Activated T-helper 9 cell treated with anti-CD3 and anti-CD28 coated beads, Interleukin-2, amount 50 U/mL, for 16 hours (primary cell): Measurements from ENCODE around the gene TRIM44.
"Not testable (repeated sequence)": the region's sequence is repeated elsewhere in the genome, so short reads cannot be mapped to it uniquely, and the experiment has no call there.

Experiments
- DNase-seq: peaks from one replicate; pipeline ENCODE4 v3.0.0-alpha.2; 2020; ENCODE audit warnings: low read depth

Gene TRIM44

DNA sequence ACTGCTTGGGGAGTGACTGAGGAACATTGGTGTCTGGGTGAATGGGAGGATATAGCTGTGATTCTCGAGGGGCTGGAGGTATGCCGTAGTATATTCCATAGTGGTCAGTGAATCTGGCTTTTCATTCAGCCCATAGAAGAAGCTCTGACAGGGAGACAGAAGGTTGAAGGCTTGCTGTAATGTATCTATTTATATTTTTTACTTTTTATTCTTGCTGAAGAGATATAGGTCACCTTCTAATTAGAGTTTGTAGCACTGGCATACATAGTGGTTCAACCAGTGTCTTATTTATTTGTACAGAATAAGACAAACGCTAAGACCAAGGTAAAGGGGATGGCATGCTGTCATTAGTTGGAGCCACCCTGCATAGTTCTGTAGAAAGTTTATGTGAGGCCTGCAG is 10.0 kb downstream of the TRIM44 start:
- DNase-seq = no peak

DNA sequence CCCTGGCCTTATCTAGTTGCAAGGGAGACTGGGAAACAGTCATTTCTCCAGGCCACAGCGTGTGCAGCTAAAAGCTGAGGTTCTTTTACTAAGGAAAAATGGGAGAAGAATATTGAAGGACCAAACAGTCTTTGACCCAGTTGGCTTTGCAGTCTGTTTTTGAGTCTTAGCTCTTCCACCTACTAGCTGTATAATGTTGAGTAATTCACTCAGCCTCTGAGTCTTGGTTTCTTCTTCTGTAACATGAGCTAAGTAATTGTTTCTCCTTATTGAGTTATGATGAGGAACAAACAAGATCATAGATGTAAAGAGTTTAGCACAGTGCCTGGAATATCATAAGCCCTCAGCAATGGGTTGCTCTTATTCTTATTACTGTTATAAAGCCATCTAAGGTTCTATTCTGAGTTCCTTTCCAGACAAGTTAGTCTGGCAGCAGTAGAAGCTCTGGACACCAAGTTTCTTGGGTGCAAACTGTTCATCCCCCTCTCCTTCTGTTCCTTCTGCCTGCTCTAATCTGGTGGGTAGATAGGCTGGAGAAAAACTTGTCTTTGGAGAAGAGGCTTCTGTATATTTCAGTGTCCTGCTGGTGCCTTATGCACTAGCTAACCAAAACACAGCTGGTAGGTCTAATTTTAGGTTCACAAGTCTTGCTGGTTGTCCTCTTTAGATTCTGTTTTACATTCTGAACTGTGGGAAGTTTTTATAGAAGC is 13.5 kb downstream of the TRIM44 start:
- no peak for DNase-seq

DNA sequence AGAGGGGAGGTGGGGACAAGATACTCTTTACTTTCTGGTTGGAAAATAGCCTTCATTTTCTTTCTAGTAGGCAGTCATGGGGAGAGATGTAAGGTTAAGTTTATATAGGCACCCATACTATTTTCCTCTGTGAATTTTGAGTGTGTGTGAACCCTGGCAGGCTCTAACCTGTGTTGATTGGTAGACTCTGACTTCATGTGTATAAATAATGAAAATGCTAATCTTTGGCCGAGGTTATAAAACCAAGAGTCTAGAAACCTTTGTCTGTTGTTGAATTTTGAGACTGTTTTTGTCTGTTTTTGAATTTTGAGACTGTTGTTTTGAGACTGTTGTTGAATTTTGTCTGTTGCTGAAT is 14.0 kb downstream of the TRIM44 start:
- DNase-seq = no peak

DNA sequence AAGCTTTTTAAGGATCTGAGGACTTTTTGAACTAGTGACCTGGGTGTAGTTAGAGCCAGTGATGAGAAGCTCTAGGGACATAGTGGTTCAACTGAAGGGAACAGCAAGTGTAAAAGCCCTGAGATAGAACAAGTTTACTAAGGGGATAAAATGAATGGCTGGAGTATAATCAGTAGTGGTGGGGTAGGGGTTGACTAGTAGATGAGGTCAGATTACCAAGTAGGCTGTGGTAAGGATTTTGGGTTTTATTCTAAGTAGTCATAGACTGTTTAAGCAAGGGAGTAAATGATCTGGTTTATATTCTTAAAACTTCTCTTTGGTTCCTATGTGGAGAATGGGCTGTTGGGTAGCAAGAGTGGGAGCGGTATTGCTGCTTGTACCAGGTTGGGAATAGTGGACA is 15.3 kb downstream of the TRIM44 start:
- no peak for DNase-seq

DNA sequence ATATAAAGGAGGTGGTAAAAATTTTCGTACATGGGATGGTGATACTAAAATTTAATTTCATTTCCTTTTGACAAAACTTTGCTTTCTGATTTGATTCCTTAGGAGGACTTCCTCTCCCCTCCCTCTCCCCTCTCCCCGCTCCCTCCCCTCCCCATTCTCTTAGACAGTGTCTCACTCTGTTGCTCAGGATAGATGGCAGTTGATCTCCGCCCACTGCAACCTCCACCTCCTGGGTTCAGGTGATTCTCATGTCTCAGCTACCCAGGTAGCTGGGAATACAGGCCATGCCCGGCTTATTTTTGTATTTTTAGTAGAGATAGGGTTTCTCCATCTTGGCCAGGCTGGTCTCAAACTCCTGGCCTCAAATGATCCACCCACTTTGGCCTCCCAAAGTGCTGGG is 15.9 kb downstream of the TRIM44 start:
- DNase-seq = no peak

DNA sequence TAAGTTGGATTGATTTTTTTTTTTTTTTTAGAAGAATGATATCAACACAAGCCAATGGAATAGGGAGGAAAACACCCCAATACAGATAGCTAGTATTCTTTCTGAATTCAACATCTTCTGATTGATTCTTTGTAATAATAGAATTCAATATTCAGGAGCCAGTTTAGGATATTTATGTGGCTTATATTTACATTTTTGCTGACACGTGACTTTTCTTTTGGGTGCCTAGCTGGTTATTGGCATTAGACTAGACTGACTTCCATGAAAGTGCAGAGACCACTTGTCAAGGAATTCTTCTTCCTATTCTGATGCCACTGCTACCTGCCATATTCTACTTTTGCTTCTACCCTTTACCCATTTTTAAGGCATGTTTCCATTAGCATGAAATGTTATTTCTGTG is 16.4 kb downstream of the TRIM44 start:
- no peak for DNase-seq

DNA sequence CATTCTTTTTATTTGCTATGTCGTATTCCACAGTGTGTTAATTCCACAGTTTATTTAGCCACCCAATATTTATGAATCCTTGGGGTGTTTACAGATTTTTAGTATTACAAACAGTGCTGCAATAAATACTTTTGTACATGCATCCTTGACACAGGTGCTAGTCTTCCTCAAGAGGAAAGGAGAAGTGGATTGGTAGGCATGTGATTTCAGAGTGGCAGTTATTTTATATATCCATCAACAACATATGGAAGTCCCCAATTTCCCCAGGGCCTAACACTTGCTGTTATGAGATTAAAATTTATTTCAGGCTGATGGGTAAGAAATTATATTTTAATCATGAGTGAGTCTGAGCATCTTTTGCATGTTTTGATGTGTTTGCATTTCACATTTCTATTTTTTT is 17.9 kb downstream of the TRIM44 start:
- no peak for DNase-seq

DNA sequence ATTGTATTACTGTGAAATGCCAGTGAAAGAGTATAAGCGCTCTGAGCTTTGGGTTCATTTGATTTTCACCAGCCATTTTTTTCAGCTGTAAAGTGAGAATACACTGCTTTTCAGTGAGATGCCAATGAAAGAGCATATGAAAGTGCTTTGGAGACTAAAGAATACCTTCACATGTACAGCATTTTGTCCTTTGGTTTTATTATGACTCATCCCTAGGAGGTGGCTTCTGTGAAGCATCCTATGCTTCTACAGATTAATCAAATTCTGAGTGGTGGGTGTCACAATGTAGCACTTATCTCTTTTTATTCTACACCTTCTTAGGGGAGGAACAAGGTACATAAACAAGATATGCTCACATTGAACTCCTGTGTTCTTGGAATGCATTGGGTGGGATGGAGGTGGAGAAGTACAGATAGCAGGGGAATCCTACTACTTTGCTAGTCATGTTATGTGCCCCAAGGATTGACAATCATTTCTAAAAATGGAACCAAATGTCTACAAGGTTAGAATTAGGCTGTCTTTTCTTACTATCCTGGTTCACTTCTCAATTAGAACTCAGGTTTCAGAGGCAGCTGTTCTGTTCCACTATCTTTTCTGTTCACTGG is 18.7 kb downstream of the TRIM44 start:
- DNase-seq = no peak

DNA sequence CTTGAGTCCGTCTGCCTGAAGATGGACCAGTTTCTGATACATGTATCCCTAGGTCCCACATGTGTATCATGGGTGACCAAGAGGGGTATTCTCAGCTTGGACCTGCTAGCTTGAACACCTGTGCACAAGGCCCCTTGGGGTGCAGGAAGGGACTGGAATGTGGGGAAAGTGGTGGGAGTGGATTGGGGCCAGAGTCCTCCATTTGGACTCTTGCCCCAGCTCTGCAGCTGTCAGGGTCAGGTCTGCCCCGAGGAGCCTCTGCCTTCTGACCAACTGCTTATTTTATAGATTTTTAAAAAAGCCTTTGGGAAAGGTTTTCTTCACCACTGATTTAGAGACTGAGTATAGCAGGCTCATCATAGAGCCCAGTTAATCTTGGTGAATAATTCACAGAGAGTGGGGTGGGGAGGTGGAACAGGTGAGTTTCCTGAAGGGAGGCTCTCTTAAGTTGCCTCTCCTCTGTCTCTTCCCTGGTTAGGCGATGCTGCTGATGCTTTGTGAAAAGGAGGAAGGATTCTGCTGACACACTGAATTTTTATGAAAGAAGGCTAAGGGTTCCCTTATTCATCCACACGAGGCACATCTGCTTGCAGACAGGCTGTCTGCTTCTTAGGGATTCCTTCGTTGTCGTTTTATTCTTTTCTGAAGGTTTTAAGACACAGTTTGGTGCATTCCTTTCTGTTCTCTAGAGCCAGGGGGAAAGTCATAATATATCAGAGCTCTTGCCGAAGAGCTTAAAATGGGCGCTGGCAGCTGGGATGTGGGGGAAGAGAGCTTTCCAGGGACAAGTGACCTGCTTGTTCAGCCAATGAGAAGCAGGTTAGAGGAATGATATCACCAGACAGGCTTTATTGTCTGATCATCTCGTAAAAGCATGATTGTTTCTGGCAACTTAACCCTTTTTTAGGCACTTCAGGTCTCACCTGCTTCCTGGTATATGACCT is 19.9 kb downstream of the TRIM44 start:
- DNase-seq = no peak

DNA sequence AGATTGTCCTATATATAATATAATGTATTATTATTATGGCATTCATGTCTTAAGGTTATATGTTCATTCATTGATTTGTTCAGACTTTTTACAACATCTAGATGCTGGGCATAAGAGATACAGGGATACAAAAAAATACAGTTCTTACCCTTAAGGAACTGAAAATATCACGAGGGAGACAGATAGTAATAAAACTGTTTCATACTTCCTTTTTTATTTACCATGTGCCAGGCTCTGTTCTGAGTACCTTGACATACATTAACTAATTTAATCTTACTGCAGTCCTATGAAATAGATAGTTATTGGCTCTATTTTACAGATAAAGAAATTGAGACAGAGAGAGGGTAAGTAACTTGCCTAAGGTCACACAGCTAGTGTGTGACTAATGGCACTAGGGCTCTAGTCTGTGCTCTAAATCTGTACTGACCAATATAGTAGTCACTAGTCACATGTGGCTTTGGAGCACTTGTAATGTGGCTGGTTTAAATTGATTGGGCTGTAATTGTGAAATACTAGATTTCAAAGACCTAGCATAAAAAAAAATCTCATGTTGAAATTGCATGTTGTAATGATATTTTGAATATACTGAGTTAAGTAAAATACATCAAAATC is 21.3 kb downstream of the TRIM44 start:
- no peak for DNase-seq

DNA sequence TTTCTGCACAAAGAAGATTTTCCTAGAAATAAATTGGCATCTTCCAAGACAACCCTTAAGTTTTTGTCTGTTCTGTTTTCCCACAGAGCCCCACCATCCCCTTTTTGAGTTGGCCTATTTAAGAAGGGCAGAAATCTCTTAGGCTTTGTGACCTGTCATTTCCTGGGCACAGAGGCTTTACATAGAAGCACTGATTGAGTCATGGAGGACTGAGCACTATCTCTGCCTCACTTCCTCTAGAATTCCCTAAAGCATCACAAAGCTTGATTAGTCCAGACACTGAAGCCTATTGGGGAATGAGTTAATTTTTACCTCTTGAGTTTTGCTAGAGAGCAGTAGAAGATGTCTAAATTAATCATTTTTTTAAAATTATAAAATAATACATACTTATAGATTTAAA is 25.4 kb downstream of the TRIM44 start:
- DNase-seq = no peak

DNA sequence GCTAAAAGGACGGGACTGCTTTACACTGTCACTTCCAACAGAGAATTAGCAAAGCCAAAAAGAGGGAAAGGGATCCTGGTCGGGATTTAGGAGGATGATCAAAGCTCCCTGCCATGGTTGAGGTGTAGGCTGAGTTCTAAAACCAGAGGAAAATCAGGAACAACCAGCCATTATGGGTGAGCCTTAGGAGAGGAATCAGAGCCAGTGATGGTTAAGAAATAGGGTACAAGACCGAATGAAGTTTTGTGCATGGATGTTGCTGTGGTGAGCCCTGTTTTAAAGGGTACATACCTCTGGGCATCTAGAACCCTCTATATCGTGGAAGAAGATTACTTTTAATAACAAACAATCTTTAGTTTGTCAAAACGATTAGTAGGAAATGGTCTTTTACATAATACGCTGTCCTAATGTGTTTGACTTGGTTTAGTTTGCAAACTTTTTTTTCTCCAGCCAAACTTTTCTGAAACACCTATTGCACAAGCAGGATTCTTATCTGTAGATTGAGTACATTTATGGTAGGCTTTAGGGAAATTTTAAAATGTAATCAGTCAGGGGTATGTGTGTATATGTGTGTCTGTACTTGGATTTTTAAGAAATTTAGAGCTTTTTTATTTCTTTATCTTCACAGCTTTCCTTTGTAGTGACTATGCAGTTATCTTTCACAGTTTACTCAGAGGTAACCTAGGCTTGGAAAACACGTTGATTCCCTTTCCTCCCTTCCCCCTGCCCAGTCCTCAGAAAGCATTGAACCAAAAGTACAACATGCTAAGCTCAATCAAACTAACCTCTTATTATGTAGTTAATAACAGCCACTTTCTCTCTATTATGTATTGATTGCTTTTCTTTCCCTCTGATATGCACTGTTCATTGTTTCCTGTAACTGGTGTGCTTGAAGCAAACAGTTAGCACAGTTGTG is 26.8 kb downstream of the TRIM44 start:
- DNase-seq = no peak

DNA sequence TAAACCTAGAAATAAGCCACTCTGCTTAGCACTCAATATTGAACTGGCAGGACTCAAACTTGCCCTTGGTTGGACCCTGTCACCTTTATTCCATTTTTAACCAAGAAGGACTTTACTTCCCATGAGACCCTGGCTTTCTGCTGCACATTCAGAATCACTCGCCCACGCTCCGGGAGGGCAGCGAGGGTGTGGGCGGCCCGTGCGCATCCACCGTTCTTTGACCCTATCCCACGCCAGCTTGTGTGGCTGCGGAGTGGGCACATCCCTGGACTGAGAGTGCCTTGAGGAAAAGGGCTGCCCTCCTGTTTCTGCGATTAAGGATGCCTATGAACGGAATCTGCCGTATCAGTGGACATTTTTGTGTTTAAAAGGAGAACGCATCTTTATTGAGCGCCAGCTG is 39.6 kb downstream of the TRIM44 start:
- no peak for DNase-seq

DNA sequence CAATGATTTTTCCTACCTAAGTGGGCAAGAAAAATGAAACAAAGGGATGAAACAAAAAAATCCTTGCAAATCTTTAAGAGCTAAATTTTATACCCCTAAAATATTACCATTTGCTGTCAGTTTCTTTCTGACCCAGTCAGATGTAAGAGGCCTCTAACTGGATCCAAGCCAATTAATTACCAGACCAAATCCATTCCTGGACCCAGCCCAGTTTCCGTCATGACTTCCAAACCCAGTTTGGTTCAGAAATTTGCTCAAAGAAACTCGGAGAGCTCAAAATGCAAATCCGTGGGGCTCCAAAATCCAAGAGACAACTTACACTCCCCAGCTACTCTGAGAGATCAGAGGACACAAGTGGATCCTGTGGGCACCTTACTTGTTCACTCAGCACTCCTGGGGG is 46.8 kb downstream of the TRIM44 start:
- no peak for DNase-seq

DNA sequence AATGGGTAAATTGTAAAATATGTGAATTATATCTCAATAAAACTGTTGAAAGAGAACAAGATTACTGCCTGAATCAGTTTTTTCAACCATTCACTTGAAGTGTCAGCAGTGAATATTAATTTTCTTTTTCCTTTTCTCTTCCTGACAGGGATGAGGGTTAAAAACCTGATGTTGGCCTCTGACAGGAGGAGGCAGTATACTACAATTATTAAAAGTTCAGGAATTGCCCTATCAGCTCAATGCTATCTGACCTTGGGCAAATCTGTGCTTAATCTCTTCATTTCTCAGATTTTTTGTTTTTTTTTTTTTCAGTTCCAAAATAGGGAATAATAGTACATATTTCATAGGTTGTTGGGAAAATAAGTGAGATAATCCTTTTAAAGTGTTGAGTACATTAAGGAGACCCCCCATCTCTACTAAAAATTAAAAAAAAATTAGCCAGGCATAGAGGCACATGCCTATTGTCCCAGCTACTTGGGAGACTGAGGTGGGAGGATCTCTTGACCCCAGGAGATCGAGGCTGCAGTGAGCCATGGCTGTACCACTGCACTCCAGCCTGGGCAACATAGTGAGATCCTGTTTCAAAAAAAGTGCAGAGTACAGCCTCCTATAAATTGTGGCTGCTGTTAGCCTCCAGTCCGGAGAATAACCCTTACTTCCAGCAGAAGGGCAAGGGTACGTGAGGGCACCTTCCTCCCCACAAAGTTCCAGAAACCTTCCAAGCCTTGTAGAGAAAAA is 48.8 kb downstream of the TRIM44 start:
- no peak for DNase-seq

DNA sequence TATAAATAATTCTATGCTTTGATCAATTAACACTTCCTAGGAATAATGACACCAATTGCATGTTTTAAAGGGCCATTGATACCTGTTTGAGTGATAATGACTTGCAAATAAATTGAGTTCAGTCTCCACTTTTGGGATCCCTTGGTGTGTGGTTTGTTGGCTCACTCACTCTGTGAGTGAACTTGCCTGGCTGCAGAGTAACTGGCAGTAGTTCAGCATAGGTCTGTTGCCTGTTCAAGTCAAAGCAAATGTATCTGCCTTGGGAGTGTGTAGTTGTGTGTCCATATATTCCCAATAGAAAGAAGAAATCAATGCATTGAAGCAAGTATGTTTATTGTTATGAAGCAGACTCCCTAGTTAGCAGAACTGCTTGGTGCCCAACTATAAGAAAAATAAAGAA is 49.3 kb downstream of the TRIM44 start:
- DNase-seq = no peak

DNA sequence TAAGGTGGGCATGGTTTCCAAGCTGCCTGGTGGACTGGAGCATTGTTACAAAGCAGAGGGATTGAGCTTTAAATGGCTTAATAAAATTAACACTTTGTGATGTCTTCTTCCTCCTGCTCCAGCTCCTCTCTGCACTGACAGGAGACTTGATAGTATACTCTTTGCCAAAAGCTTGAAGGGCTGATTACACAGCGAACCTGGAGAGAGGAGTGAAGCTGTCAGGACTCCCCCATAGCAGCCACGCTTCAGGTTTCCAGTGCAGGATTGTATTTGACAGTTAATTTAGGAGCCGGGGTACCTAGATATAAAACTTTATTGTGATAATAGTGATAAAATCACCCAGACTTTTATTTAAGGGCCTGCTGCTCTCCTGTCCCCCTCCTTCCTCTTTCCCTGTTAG is 50.0 kb downstream of the TRIM44 start:
- DNase-seq = no peak

DNA sequence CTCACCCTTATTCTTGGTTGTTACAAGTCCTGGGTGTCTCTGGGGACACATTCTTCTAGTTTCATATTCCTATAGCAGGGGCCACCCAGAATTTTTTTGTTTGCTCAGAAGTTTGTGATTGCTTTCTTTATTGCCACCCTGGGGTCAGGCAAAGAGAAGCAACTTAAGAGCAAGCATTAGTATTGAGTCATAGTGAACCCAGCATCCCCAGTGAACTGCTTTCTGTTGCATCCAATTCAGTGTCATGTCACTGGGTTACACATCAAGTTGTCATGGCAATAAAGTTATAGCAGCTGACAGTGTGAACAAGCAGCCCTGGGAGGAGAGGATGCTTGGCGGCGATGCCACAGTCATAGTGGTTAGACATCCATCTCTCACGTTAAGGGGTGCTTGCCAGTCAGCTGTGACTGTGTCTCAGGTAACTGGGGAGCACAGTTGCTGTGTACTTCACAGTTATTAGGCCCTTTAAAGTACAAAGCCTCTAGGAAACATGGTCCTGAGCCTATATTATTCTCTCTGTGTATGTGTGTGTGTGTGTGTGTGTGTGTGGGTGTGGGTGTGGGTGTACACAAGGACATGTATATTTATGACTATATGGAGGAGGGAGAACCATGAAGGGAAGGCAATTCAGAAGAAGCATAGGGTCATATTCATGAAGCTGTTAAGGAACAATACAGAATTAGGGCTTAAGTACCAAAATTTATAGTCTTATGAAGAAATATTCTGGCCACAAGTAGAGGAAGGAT is 52.5 kb downstream of the TRIM44 start:
- no peak for DNase-seq

DNA sequence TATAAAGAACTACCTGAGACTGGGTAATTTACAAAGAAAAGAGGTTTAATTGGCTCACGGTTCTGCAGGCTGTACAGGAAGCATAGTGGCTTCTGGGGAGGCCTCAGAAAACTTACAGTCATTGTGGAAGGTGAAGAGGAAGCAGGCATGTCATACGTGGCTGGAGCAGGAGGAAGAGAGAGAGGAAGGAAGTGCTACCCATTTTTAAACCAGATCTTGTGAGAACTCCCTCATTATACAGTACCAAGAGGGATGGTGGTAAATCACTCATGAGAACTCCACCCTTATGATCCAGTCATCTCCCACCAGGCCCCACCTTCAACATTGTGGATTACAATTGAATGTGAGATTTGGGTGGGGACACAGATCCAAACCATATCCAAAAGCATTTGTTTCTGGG is 53.1 kb downstream of the TRIM44 start:
- not testable (repeated sequence) for DNase-seq

DNA sequence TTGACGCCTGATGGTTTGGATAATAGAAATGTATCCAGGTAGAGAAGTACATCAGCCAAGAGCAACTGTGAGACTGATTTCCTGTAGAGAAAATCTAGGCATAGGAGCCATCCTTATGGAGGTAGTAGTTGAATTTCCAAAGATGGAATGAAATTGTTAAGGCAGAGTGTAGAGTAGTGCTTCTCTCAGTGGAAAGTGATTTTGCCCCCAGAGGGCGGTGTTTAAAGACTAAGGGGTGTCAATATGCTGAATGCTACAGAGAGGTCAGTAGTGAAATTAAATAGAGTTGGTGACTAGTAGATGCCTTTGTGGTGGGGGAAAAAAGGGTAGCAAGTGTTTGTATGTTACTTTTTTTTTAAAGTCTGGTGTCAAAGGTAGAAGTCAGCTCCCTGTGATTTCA is 54.5 kb downstream of the TRIM44 start:
- no peak for DNase-seq
